ENCODE results near the gene SLC39A2. TPM values are rescaled to one million over a fixed set of nuclear protein-coding genes. Genes with fewer than 3 reads are reported as not detected.
A peak's percentile ranks its signal among the peaks of the same experiment; 100 is the strongest.

SLC39A2 gene
- total RNA-seq, 4 donors from 2014 or later = not detected

DNA sequence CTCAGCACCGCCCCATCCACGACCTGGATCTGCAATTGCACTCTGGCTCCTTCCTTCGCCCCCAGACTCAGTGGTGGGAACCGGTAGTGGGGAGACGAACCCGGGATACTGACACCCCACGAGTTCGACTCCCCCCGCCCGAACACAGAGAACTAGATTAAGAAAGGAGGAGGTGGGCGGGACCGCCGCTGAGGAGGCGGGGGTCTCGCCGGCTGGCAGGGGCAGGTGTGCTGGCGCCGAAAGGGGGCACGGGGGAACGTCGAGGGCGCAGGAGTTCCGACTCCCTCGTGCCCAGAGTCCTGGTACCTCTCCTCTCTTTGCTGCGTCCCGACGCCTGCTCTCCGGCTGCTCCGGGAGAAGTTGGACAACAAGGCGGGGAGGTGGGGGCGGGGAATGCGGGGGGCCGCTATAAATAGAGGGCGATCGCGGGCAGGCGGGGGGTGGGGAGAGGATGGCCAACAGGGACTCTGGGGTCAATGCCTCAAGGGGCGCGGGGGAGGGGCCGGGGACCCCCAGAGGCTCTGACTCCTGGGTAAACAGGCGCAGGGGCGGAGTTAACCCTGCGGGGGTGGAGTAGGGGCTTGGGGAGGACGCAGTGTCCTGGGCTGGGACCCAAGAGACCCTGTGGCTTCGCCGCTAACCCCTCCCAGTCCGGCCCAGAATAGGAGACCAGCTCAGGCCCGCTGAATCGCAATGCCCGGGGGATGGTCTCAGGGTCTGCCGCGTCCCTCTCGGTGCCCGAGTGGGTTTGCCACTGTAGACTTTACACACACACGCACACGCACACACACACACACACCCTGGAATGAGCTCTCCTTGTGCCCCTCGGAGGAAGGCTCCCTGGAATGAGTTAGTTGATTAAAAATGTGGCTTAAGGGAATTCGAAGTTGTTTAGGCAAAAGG, 26.5 kb downstream of the SLC39A2 start:
- TF ChIP-seq, protein P1, sequence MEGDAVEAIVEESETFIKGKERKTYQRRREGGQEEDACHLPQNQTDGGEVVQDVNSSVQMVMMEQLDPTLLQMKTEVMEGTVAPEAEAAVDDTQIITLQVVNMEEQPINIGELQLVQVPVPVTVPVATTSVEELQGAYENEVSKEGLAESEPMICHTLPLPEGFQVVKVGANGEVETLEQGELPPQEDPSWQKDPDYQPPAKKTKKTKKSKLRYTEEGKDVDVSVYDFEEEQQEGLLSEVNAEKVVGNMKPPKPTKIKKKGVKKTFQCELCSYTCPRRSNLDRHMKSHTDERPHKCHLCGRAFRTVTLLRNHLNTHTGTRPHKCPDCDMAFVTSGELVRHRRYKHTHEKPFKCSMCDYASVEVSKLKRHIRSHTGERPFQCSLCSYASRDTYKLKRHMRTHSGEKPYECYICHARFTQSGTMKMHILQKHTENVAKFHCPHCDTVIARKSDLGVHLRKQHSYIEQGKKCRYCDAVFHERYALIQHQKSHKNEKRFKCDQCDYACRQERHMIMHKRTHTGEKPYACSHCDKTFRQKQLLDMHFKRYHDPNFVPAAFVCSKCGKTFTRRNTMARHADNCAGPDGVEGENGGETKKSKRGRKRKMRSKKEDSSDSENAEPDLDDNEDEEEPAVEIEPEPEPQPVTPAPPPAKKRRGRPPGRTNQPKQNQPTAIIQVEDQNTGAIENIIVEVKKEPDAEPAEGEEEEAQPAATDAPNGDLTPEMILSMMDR (IDR thresholded peaks at IDR 0.05) = no peak
- DNase-seq (ENCODE audit: low spot score) (no peak), ATAC-seq (ENCODE audit: low FRiP score) (peak; percentile 25)

DNA sequence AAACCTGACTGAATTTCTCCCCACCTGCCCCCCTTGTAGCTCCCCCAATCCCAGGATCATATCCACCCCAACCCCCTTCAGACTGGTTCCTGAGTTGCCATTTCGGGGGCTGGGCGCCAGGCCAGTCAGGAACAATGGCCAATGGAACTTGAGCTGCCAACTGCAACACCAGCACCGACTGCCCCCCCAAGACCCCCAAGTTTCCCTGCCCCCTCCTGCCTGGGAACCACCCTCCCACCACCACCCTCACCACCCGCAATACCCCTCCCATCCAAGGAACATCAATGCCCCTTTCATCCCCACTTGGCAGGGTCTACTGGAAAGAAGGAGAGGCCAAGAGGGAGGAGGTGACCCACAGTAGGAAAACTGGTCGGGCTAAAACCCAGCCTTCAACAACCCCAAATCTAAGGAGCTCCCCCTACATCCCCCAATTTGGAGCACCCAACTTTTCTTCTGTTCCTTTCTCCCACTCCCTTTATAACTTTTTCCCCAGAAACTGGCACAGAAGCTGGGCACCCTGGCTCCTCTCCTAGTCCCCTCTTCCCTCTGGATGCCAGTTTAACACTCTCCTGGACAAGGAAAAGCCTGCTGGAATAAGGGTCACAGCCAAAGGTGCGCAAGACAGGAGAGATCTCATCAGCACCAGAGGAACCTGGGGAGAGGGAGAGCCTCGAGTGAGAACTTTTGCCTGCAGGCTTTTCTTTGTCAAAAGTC, 27.3 kb downstream of the SLC39A2 start:
- ATAC-seq (ENCODE audit: low FRiP score) (no peak), DNase-seq (ENCODE audit: low spot score) (no peak)
- TF ChIP-seq, protein P1 (IDR thresholded peaks at IDR 0.05) = no peak

DNA sequence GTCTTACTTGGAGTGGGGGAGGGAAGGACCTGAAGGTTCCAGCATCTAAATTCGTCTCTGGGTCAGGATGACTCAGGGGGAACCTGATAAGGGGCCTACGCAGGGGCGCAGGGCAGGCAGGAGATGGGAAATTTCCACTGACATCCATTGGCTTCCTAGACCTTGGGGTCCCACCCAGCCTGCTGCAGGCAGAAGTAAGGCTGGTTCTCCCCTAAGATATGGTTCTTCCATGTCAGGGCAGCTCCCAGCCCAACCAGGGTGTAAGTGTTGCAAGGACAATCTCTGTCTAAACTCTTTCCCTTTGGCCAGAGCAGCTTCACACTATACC, 27.9 kb downstream of the SLC39A2 start:
- TF ChIP-seq, protein P1 (IDR thresholded peaks at IDR 0.05) = no peak
- ATAC-seq (ENCODE audit: low FRiP score) = peak; percentile 31
- no peak for DNase-seq (ENCODE audit: low spot score)

DNA sequence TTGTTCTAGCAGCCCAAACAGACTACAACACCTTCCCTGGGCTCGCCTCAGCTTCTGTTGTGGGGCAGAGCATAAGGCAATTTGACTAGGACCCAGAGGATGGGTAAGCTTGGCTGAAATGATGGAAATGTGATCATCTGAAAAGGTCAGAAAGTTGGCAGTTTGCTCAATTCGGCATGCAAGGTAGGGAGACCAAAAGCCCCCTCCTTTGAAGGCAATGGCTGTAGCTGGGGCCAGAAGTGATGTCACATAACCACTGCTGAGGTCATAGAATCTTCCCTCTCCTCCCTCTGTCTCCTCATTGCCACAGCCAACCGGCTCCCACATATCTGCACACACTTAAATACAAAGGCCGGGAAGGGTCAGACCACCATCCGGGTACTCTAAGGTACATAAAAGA, 30.8 kb downstream of the SLC39A2 start, which contains the start of gene TPPP2:
TSS of gene TPPP2 (plus strand) at position 301 of the 400 bp plus-strand sequence. CDS start 365 bp downstream, outside the sequence.
- ATAC-seq (ENCODE audit: low FRiP score) = no peak
- no peak for DNase-seq (ENCODE audit: low spot score)
- TF ChIP-seq, protein P1 (IDR thresholded peaks at IDR 0.05) = no peak

DNA sequence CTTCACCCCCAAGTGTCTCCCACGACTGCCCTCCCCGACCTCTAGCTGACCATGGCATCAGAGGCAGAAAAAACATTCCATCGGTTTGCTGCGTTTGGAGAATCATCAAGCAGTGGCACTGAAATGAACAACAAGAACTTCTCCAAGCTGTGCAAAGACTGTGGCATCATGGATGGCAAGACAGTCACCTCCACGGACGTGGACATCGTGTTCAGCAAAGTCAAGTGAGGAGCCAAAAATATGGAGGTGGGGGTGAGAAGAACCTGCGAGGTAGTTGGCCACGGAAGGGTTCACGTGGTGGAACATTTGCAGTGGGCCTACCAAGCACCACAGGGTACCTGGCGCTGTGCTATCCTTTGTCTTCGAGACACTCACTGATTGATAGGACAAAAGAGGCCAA, 31.4 kb downstream of the SLC39A2 start:
- DNase-seq (ENCODE audit: low spot score) (no peak), ATAC-seq (ENCODE audit: low FRiP score) (no peak)
- TF ChIP-seq, protein P1 (IDR thresholded peaks at IDR 0.05) = no peak

DNA sequence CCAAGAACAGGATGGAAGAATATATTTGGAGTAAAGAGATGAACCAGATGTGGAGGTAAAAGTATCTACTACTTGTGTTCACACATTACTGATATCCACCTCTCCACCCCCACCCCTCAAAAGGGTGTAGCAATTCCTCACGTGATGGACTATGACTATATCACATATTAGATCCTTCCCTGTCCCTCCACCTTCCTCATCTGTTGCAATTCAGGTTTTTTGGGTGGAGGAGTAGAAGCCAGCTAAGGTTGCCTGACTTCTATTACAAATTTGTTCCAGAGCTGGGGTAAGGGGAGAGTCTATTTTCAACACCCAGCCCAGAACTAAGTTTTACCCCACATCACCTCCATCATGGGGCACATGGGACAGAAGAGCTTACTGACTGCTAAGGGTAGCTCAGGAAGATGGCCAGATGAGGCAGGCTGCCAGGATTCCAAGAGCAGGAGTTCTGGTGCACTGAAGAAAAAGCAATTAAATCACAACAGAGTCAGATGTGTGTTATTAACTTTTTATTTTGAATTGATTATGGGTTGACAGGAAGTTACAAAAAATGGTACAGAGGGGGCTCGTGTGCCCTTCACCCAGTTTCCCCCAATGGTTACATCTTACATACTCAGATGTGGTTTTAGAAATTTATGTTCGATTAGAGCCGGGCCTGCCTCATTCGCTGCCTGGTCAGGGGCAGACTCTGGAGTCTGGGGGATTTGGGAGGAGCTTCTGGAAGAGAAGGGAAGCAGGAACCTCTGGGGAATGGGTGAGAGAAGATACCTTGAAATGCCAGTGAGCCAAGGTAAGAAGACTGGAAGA, 33.4 kb downstream of the SLC39A2 start:
- ATAC-seq (ENCODE audit: low FRiP score) = peak; percentile 8
- TF ChIP-seq, protein P1 (IDR thresholded peaks at IDR 0.05) = no peak
- no peak for DNase-seq (ENCODE audit: low spot score)

Measured in omental fat pad (tissue), 4 donors.